H1 (cell line): ENCODE data around the gene WFDC10B. TPM values are rescaled to one million over a fixed set of nuclear protein-coding genes. Genes with fewer than 3 reads are reported as not detected.
"Not testable (repeated sequence)": the region's sequence is repeated elsewhere in the genome, so short reads cannot be mapped to it uniquely, and the experiment has no call there.

Experiments used
- CTCF ChIA-PET: fragments of 300-600 bp; sonication (Branson Sonifier 250); formaldehyde crosslinking; loops from one replicate; lab custom pipeline; 2021; ENCODE audit not compliant: partially characterized antibody; lab: Charles Lee
- POLR2A ChIA-PET: fragments of 300-600 bp; sonication (Branson Sonifier 250); formaldehyde crosslinking; loops from one replicate; lab custom pipeline; 2021; ENCODE audit warnings: inconsistent platforms; ENCODE audit not compliant: partially characterized antibody; lab: Charles Lee
- DNase-seq, 2 experiments: peaks; one replicate each; pipeline versions ENCODE4 v3.0.0 to v3.0.0-alpha.2; 2010 to 2022; ENCODE audit warnings: low spot score in 2 of 2, low read depth in 1 of 2, mixed read lengths in 1 of 2
- FAIRE-seq: peaks from 2 replicates; lab custom pipeline; 2011; peaks lifted over from hg19 to GRCh38; lab: Jason Lieb, UNC
- H2AFZ ChIP-seq: 2 replicates; pipeline ENCODE4 v1.8.1; 2012; ENCODE audit warnings: low read length, inconsistent platforms
- H2AK5ac ChIP-seq: 2 replicates; pipeline ENCODE4 v1.6.1; 2013; ENCODE audit warnings: low read depth, low read length
- H2BK120ac ChIP-seq: replicated peaks from 2 replicates; pipeline ENCODE3; 2013; ENCODE audit warnings: low read depth, low read length, inconsistent platforms
- H2BK12ac ChIP-seq: 2 replicates; pipeline ENCODE4 v1.6.1; 2013; ENCODE audit warnings: low read depth, low read length
- H2BK15ac ChIP-seq: 2 replicates; pipeline ENCODE4 v1.6.1; 2013; ENCODE audit warnings: low read length
- H2BK20ac ChIP-seq: 2 replicates; pipeline ENCODE4 v1.6.1; 2013; ENCODE audit warnings: low read length
- H2BK5ac ChIP-seq: 2 replicates; pipeline ENCODE4 v1.6.1; 2013; ENCODE audit warnings: low read depth, low read length
- H3K14ac ChIP-seq: 2 replicates; pipeline ENCODE4 v1.6.1; 2013; ENCODE audit warnings: inconsistent platforms; ENCODE audit not compliant: insufficient read length
- H3K18ac ChIP-seq: 2 replicates; pipeline ENCODE4 v1.6.1; 2013; ENCODE audit warnings: low read length; ENCODE audit errors: extremely low read depth
- H3K23ac ChIP-seq: 2 replicates; pipeline ENCODE4 v1.6.1; 2013; ENCODE audit warnings: inconsistent platforms; ENCODE audit not compliant: insufficient read length
- H3K23me2 ChIP-seq: 2 replicates; pipeline ENCODE4 v1.6.1; 2013; ENCODE audit warnings: low read depth, low read length
- H3K27ac ChIP-seq: 2 replicates; pipeline ENCODE4 v1.6.1; 2011; ENCODE audit warnings: low read depth, low read length, inconsistent platforms
- H3K27me3 ChIP-seq, 4 experiments: replicated peaks in 1 of 4; 1 replicate in 1 of 4; 2 replicates in 3 of 4; pipeline versions ENCODE4 v1.6.1 to v1.8.1; 2011 to 2013; ENCODE audit warnings: low read length in 3 of 4, mild to moderate bottlenecking in 3 of 4, inconsistent platforms in 2 of 4, mixed read lengths in 2 of 4, moderate library complexity in 1 of 4; ENCODE audit not compliant: control insufficient read depth in 3 of 4, insufficient read depth in 3 of 4; ENCODE audit errors: extremely low read depth in 1 of 4
- H3K36me3 ChIP-seq, 4 experiments: 2 replicates each; pipeline versions ENCODE4 v1.6.1 to v1.8.1; 2011 to 2013; ENCODE audit warnings: mild to moderate bottlenecking in 4 of 4, low read length in 3 of 4, moderate library complexity in 2 of 4, control low read depth in 1 of 4, inconsistent platforms in 1 of 4; ENCODE audit not compliant: insufficient read depth in 4 of 4, control insufficient read depth in 2 of 4
- H3K4ac ChIP-seq: replicated peaks from 2 replicates; pipeline ENCODE3; 2013; ENCODE audit warnings: low read length, low read depth, mixed read lengths, inconsistent platforms; ENCODE audit not compliant: insufficient read length
- H3K4me1 ChIP-seq, 4 experiments: replicated peaks in 1 of 4; 1 replicate in 1 of 4; 2 replicates in 3 of 4; pipeline versions ENCODE4 v1.6.1 to v1.8.1; 2011 to 2013; ENCODE audit warnings: low read length in 3 of 4, inconsistent platforms in 2 of 4, mixed read lengths in 1 of 4; ENCODE audit not compliant: insufficient read depth in 4 of 4, control insufficient read depth in 3 of 4
- H3K4me2 ChIP-seq, 2 experiments: 2 replicates each; pipeline versions ENCODE4 v1.6.1 to v1.8.1; 2011 to 2013; ENCODE audit warnings: low read depth in 2 of 2, low read length in 2 of 2, control low read depth in 1 of 2, inconsistent platforms in 1 of 2, mild to moderate bottlenecking in 1 of 2; ENCODE audit not compliant: insufficient read depth in 1 of 2
- H3K4me3 ChIP-seq, 4 experiments: fragments of 200-600, 300-600 bp in 1 of 4; sonication (generic), shearing (Covaris generic), sonication (Bioruptor Twin) in 1 of 4; 2 replicates each; pipeline versions ENCODE4 v1.5.1 to v1.8.1; 2011 to 2016; ENCODE audit warnings: low read length in 4 of 4, low read depth in 3 of 4, control low read depth in 2 of 4, inconsistent platforms in 2 of 4, mild to moderate bottlenecking in 2 of 4, mixed read lengths in 1 of 4, moderate library complexity in 1 of 4; ENCODE audit not compliant: insufficient read depth in 2 of 4; ENCODE audit errors: extremely low read depth in 1 of 4
- H3K56ac ChIP-seq: replicated peaks from 2 replicates; pipeline ENCODE3; 2013; ENCODE audit warnings: low read depth, mild to moderate bottlenecking, mixed read lengths, low read length, inconsistent platforms; ENCODE audit not compliant: insufficient read length
- H3K79me1 ChIP-seq: 2 replicates; pipeline ENCODE4 v1.6.1; 2013; ENCODE audit warnings: low read depth, low read length, control low read depth
- H3K79me2 ChIP-seq, 2 experiments: 2 replicates each; pipeline versions ENCODE4 v1.6.1 to v1.8.1; 2012 to 2013; ENCODE audit warnings: low read length in 2 of 2, mild to moderate bottlenecking in 2 of 2, inconsistent platforms in 1 of 2; ENCODE audit not compliant: insufficient read depth in 2 of 2, control insufficient read depth in 1 of 2
- H3K9ac ChIP-seq, 4 experiments: replicated peaks in 1 of 4; 1 replicate in 1 of 4; 2 replicates in 3 of 4; pipeline versions ENCODE4 v1.6.1 to v1.8.1; 2011 to 2013; ENCODE audit warnings: low read depth in 3 of 4, low read length in 3 of 4, control low read depth in 2 of 4, mild to moderate bottlenecking in 2 of 4, moderate library complexity in 2 of 4, inconsistent platforms in 1 of 4; ENCODE audit errors: extremely low read depth in 1 of 4
- H3K9me3 ChIP-seq, 2 experiments: 2 replicates each; pipeline versions ENCODE4 v1.6.1 to v1.8.1; 2012 to 2013; ENCODE audit warnings: mild to moderate bottlenecking in 2 of 2, moderate library complexity in 2 of 2, control low read depth in 1 of 2, inconsistent platforms in 1 of 2, low read depth in 1 of 2, low read length in 1 of 2, mixed read lengths in 1 of 2; ENCODE audit not compliant: insufficient read depth in 2 of 2
- H4K20me1 ChIP-seq, 2 experiments: replicated peaks in 1 of 2; 2 replicates each; pipeline versions ENCODE3 to v1.8.1; 2011 to 2013; ENCODE audit warnings: inconsistent platforms in 2 of 2, low read length in 2 of 2, mild to moderate bottlenecking in 1 of 2; ENCODE audit not compliant: insufficient read depth in 2 of 2, control insufficient read depth in 1 of 2
- H4K5ac ChIP-seq: 2 replicates; pipeline ENCODE4 v1.6.1; 2013; ENCODE audit warnings: low read length, low read depth, mixed read lengths, inconsistent platforms; ENCODE audit not compliant: insufficient read length
- H4K8ac ChIP-seq: 2 replicates; pipeline ENCODE4 v1.8.0; 2013; ENCODE audit warnings: mild to moderate bottlenecking, moderate library complexity, low read length, inconsistent platforms; ENCODE audit not compliant: insufficient read depth; ENCODE audit errors: extremely low read depth
- H4K91ac ChIP-seq: replicated peaks from 2 replicates; pipeline ENCODE3; 2013; ENCODE audit warnings: low read length, mixed read lengths, inconsistent platforms; ENCODE audit not compliant: insufficient read length
- WGBS, 2 experiments: shearing (Covaris generic) in 1 of 2; methylation state at CpG; one replicate each; pipeline versions ENCODE4 v1.1.6 to v1.1.7; 2013 to 2015; ENCODE audit warnings: low lambda C conversion rate in 2 of 2, mixed read lengths in 2 of 2, inconsistent platforms in 1 of 2, low coverage in 1 of 2, missing lambda C conversion rate in 1 of 2; ENCODE audit not compliant: insufficient replicate concordance in 2 of 2, insufficient coverage in 1 of 2, insufficient read length in 1 of 2; ENCODE audit errors: extremely low coverage in 1 of 2, missing lambda C conversion rate in 1 of 2; 5-methylcytosine and 5-hydroxymethylcytosine counted together
- polyA plus RNA-seq, 7 experiments: library from polyadenylated mRNA; depleted of rRNA in 3 of 7; stranded (reverse) in 5 of 7; unstranded in 2 of 7; fragments of >200 nt in 5 of 7; fragments of 200-250 nt in 2 of 7; gene quantifications; 1 replicate in 5 of 7; 2 replicates in 1 of 7; 4 replicates in 1 of 7; pipeline versions ENCODE4 v1.2.1 to v1.2.3, GENCODE V29; 2011 to 2013; ENCODE audit warnings: missing spikeins in 2 of 7, mixed read lengths in 2 of 7
- total RNA-seq: library from RNA; stranded (reverse); fragmentation: NEBNext Ultra II Directional; extraction: Animal tissue kit (Norgen Biotek cat#: 25700); gene quantifications from 2 replicates; pipeline ENCODE4 v1.2.1, GENCODE V29; 2021

The WFDC10B gene
- total and polyA plus RNA-seq, 2 of the 8 experiments (the other 6 are each of a cell fraction or from before 2014, with no cell fraction given): 0.21 to 0.54 TPM

- H4K8ac ChIP-seq, POLR2A ChIA-PET, H3K79me2 ChIP-seq, H2BK12ac ChIP-seq, H2AFZ ChIP-seq, H3K4me3 ChIP-seq, H3K4ac ChIP-seq, H3K4me1 ChIP-seq, H3K36me3 ChIP-seq, H3K56ac ChIP-seq, H2BK5ac ChIP-seq, FAIRE-seq, H3K4me2 ChIP-seq, H4K5ac ChIP-seq, H4K91ac ChIP-seq, H3K18ac ChIP-seq, H3K9me3 ChIP-seq, H3K79me1 ChIP-seq, H3K27me3 ChIP-seq, H2BK15ac ChIP-seq, H2BK20ac ChIP-seq, H3K9ac ChIP-seq, H3K23me2 ChIP-seq, H3K14ac ChIP-seq, H4K20me1 ChIP-seq, H2BK120ac ChIP-seq, DNase-seq, H2AK5ac ChIP-seq, H3K23ac ChIP-seq, H3K27ac ChIP-seq: not testable (repeated sequence)
- WGBS, 2 experiments: 89% methylated on average over 3 of the region's 3 CpGs; no CpG with 5 or more reads in 1 of the 2 experiments
- CTCF ChIA-PET: interaction anchor here (1.7 kb wide), 1 partner anchor 114 kb away, joined by 4 read pairs; no protein-coding TSS in a partner anchor
These were observed 47.8 kb downstream of the WFDC10B start for GRCh38 chr20:45657038-45657437.

GRCh38 chr20:45651726-45652125 is 53.1 kb downstream of the WFDC10B start:
- CTCF ChIA-PET: interaction anchor here (0.6 kb wide), 1 partner anchor 22 kb away, joined by 3 read pairs; the partner anchor contains the start of gene WFDC10A
- H3K18ac ChIP-seq, H3K27me3 ChIP-seq, H2BK12ac ChIP-seq, H3K4ac ChIP-seq, H3K4me3 ChIP-seq, POLR2A ChIA-PET, H3K4me1 ChIP-seq, H4K91ac ChIP-seq, H3K79me1 ChIP-seq, H3K4me2 ChIP-seq, FAIRE-seq, H2BK5ac ChIP-seq, H3K9ac ChIP-seq, H3K56ac ChIP-seq, H3K79me2 ChIP-seq, H4K8ac ChIP-seq, H3K23ac ChIP-seq, H2AK5ac ChIP-seq, H2AFZ ChIP-seq, H4K5ac ChIP-seq, H2BK120ac ChIP-seq, H4K20me1 ChIP-seq, H3K27ac ChIP-seq, H3K14ac ChIP-seq, H3K23me2 ChIP-seq, H2BK20ac ChIP-seq, H3K36me3 ChIP-seq, H2BK15ac ChIP-seq, DNase-seq: not testable (repeated sequence)
- 93% methylated on average over 7 of the region's 7 CpGs; no CpG with 5 or more reads in 1 of the 2 experiments for WGBS, 2 experiments
- H3K9me3 ChIP-seq: peaks cover 15 to 22% of the 10 kb centered on the region in 2 experiments
